Measurements from ENCODE around the gene YBX1.

DNA sequence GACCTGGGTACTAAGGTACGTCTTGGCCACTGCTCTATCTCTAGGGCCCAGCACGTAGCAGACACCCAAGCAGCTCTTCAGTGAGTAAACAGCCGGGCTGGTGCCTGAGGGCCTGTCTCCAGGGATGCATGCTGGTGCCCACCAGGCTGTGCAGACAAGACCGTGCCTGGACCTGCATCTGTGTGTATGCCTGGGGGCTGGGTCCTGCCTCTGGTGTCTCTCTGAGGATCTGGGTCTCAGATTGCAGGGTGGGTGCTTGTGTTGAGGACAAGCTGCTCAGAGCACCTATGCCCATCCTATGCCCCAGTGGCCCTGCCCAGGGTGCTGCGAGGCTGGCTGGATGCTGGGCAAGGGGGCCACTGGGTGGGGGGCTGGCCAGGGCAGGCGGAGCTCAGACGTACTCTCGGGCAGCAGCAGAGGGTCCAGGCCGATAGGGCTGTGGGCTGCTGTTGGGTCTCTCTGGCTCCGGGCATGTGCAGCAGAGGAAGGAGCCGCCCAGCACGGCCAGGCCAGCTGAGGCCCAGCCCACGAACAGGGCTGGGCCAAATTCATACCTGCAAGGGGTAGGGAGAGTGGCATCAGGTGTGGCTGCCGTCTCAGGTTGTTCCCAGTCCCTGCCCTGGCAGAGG is 53.4 kb downstream of the YBX1 start:
- TF ChIP-seq POLR2A (IDR thresholded peaks at IDR 0.05; ENCODE audit: low read depth, low read length) (no peak), POLR2AphosphoS5 (IDR thresholded peaks at IDR 0.05; ENCODE audit: low read depth, low read length) (no peak), PAX5 (IDR thresholded peaks at IDR 0.05; ENCODE audit: insufficient read depth, low read length, severe bottlenecking) (no peak), TAF1 (IDR thresholded peaks at IDR 0.05; ENCODE audit: low read depth, low read length) (no peak), SPI1 (IDR thresholded peaks at IDR 0.05; ENCODE audit: low read depth, low read length) (no peak), POU2F2 (IDR thresholded peaks at IDR 0.05; ENCODE audit: low read depth, low read length) (no peak)
